ENCODE data around the gene SH3RF1.

Gene SH3RF1

GRCh38 chr4:169236873-169237626 lies 33.7 kb downstream of the SH3RF1 start:
- no peak overlapping the region for H3K4me3 ChIP-seq (ENCODE audit: low read depth, low read length)
- DNase-seq (ENCODE audit: low read depth), result no peak
- no peak for TF ChIP-seq CTCF (IDR thresholded peaks at IDR 0.05; ENCODE audit: insufficient read depth, low read depth, low read length, missing control alignments)

- DNase-seq (ENCODE audit: low read depth), result no peak
- no peak for TF ChIP-seq CTCF (IDR thresholded peaks at IDR 0.05; ENCODE audit: insufficient read depth, low read depth, low read length, missing control alignments)
- H3K4me3 ChIP-seq (ENCODE audit: low read depth, low read length), result no peak overlapping the region
Measured at GRCh38 chr4:169236078-169236477, 34.7 kb downstream of the SH3RF1 start.

- no peak for TF ChIP-seq CTCF (IDR thresholded peaks at IDR 0.05; ENCODE audit: insufficient read depth, low read depth, low read length, missing control alignments)
- no peak overlapping the region for H3K4me3 ChIP-seq (ENCODE audit: low read depth, low read length)
- DNase-seq (ENCODE audit: low read depth), result no peak
Measured at GRCh38 chr4:169234137-169234855, 36.5 kb downstream of the SH3RF1 start.

- DNase-seq (ENCODE audit: low read depth), result no peak
- H3K4me3 ChIP-seq (ENCODE audit: low read depth, low read length), result no peak overlapping the region
- no peak for TF ChIP-seq CTCF (IDR thresholded peaks at IDR 0.05; ENCODE audit: insufficient read depth, low read depth, low read length, missing control alignments)
Measured at GRCh38 chr4:169233691-169234090, 37.1 kb downstream of the SH3RF1 start.

- DNase-seq (ENCODE audit: low read depth), result no peak
- no peak overlapping the region for H3K4me3 ChIP-seq (ENCODE audit: low read depth, low read length)
- no peak for TF ChIP-seq CTCF (IDR thresholded peaks at IDR 0.05; ENCODE audit: insufficient read depth, low read depth, low read length, missing control alignments)
Measured at GRCh38 chr4:169231647-169232262, 39.0 kb downstream of the SH3RF1 start.

GRCh38 chr4:169229571-169230028 lies 41.2 kb downstream of the SH3RF1 start:
- H3K4me3 ChIP-seq (ENCODE audit: low read depth, low read length), result no peak overlapping the region
- TF ChIP-seq CTCF (IDR thresholded peaks at IDR 0.05; ENCODE audit: insufficient read depth, low read depth, low read length, missing control alignments), result no peak
- DNase-seq (ENCODE audit: low read depth), result no peak

Measured in GM12865 (cell line).